Thyroid gland (tissue), 4 donors: ENCODE results near the gene PPP1R36.

ENCODE experiments used
- POLR2A ChIP-seq, 2 donors: fragments of 450-650 bp; IDR thresholded peaks; one replicate each; pipeline ENCODE4 v1.6.1; 2017; ENCODE audit warnings: antibody characterized with exemption in 2 of 2, mild to moderate bottlenecking in 2 of 2, moderate library complexity in 1 of 2
- TF ChIP-seq, protein P1 (sequence below), 6 experiments: fragments of 200-600 bp in 3 of 6; fragments of 450-650 bp in 3 of 6; sonication (generic) in 3 of 6; IDR thresholded peaks; one replicate each; pipeline ENCODE4 v1.5.1; 2016 to 2019; ENCODE audit warnings: antibody characterized with exemption in 6 of 6, mild to moderate bottlenecking in 2 of 6, inconsistent platforms in 1 of 6, moderate library complexity in 1 of 6

GRCh38 chr14:64502887-64503433 is 46.8 kb upstream of the PPP1R36 start:
- TF ChIP-seq, protein P1, sequence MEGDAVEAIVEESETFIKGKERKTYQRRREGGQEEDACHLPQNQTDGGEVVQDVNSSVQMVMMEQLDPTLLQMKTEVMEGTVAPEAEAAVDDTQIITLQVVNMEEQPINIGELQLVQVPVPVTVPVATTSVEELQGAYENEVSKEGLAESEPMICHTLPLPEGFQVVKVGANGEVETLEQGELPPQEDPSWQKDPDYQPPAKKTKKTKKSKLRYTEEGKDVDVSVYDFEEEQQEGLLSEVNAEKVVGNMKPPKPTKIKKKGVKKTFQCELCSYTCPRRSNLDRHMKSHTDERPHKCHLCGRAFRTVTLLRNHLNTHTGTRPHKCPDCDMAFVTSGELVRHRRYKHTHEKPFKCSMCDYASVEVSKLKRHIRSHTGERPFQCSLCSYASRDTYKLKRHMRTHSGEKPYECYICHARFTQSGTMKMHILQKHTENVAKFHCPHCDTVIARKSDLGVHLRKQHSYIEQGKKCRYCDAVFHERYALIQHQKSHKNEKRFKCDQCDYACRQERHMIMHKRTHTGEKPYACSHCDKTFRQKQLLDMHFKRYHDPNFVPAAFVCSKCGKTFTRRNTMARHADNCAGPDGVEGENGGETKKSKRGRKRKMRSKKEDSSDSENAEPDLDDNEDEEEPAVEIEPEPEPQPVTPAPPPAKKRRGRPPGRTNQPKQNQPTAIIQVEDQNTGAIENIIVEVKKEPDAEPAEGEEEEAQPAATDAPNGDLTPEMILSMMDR (IDR thresholded peaks at IDR 0.05), result no peak
- TF ChIP-seq POLR2A (IDR thresholded peaks at IDR 0.05), result no peak
